Measurements from ENCODE around the gene BHMT2.

Gene BHMT2

GRCh38 chr5:79036769-79037168, 32.8 kb upstream of the BHMT2 start:
- no peaks in the 10 kb centered on the region for H4K20me1 ChIP-seq (ENCODE audit: control insufficient read depth, insufficient read depth, low read depth, low read length)
- H3K9me3 ChIP-seq (ENCODE audit: control insufficient read depth, insufficient read depth, low read length) = no peaks in the 10 kb centered on the region
- no peak overlapping the region for H3K27ac ChIP-seq (ENCODE audit: low read depth, low read length)
- H3F3A ChIP-seq (ENCODE audit: control insufficient read depth, insufficient read depth) = no peaks in the 10 kb centered on the region
- H3K79me2 ChIP-seq (ENCODE audit: control insufficient read depth, low read length) = no peaks in the 10 kb centered on the region
- H3K4me3 ChIP-seq (ENCODE audit: low read length) = no peak overlapping the region
- TF ChIP-seq, protein P1, sequence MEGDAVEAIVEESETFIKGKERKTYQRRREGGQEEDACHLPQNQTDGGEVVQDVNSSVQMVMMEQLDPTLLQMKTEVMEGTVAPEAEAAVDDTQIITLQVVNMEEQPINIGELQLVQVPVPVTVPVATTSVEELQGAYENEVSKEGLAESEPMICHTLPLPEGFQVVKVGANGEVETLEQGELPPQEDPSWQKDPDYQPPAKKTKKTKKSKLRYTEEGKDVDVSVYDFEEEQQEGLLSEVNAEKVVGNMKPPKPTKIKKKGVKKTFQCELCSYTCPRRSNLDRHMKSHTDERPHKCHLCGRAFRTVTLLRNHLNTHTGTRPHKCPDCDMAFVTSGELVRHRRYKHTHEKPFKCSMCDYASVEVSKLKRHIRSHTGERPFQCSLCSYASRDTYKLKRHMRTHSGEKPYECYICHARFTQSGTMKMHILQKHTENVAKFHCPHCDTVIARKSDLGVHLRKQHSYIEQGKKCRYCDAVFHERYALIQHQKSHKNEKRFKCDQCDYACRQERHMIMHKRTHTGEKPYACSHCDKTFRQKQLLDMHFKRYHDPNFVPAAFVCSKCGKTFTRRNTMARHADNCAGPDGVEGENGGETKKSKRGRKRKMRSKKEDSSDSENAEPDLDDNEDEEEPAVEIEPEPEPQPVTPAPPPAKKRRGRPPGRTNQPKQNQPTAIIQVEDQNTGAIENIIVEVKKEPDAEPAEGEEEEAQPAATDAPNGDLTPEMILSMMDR (IDR thresholded peaks at IDR 0.05; ENCODE audit: low read depth, low read length, poor library complexity, severe bottlenecking) = no peak
- TF ChIP-seq EZH2phosphoT487 (IDR thresholded peaks at IDR 0.05; ENCODE audit: borderline replicate concordance, low read length) = no peak
- no peaks in the 10 kb centered on the region for H3K9me2 ChIP-seq (replicated peaks; ENCODE audit: control insufficient read depth, low read length)
- no peak overlapping the region for H3K4me2 ChIP-seq (ENCODE audit: low read length)
- H3K36me3 ChIP-seq (ENCODE audit: control insufficient read depth, low read length) = no peaks in the 10 kb centered on the region
- no peaks in the 10 kb centered on the region for H3K27me3 ChIP-seq (ENCODE audit: control insufficient read depth, low read length)
- no peaks in the 10 kb centered on the region for H3K4me1 ChIP-seq (ENCODE audit: control insufficient read depth, low read length)

GRCh38 chr5:79042188-79042587, 27.4 kb upstream of the BHMT2 start:
- Histone ChIP-seq H3K9me3 (ENCODE audit: control insufficient read depth, insufficient read depth, low read length) (no peaks in the 10 kb centered on the region), H3K4me2 (ENCODE audit: low read length) (no peak overlapping the region), H4K20me1 (ENCODE audit: control insufficient read depth, insufficient read depth, low read depth, low read length) (no peaks in the 10 kb centered on the region), H3K36me3 (ENCODE audit: control insufficient read depth, low read length) (no peaks in the 10 kb centered on the region), H3K79me2 (ENCODE audit: control insufficient read depth, low read length) (no peaks in the 10 kb centered on the region), H3K4me3 (ENCODE audit: low read length) (no peak overlapping the region), H3K4me1 (ENCODE audit: control insufficient read depth, low read length) (no peaks in the 10 kb centered on the region), H3K27ac (ENCODE audit: low read depth, low read length) (no peak overlapping the region), H3K27me3 (ENCODE audit: control insufficient read depth, low read length) (peaks cover 6% of the 10 kb centered on the region), H3K9me2 (replicated peaks; ENCODE audit: control insufficient read depth, low read length) (no peaks in the 10 kb centered on the region), H3F3A (ENCODE audit: control insufficient read depth, insufficient read depth) (no peaks in the 10 kb centered on the region)
- no peak for TF ChIP-seq EZH2phosphoT487 (IDR thresholded peaks at IDR 0.05; ENCODE audit: borderline replicate concordance, low read length)
- TF ChIP-seq, protein P1 (IDR thresholded peaks at IDR 0.05; ENCODE audit: low read depth, low read length, poor library complexity, severe bottlenecking) = no peak

- Histone ChIP-seq H3K4me1 (ENCODE audit: control insufficient read depth, low read length) (no peaks in the 10 kb centered on the region), H3K36me3 (ENCODE audit: control insufficient read depth, low read length) (no peaks in the 10 kb centered on the region), H3K27me3 (ENCODE audit: control insufficient read depth, low read length) (peaks cover 9% of the 10 kb centered on the region), H3K4me2 (ENCODE audit: low read length) (no peak overlapping the region), H3K9me3 (ENCODE audit: control insufficient read depth, insufficient read depth, low read length) (no peaks in the 10 kb centered on the region), H3K27ac (ENCODE audit: low read depth, low read length) (no peak overlapping the region), H4K20me1 (ENCODE audit: control insufficient read depth, insufficient read depth, low read depth, low read length) (no peaks in the 10 kb centered on the region), H3K79me2 (ENCODE audit: control insufficient read depth, low read length) (no peaks in the 10 kb centered on the region), H3F3A (ENCODE audit: control insufficient read depth, insufficient read depth) (no peaks in the 10 kb centered on the region), H3K4me3 (ENCODE audit: low read length) (no peak overlapping the region), H3K9me2 (replicated peaks; ENCODE audit: control insufficient read depth, low read length) (no peaks in the 10 kb centered on the region)
- no peak for TF ChIP-seq EZH2phosphoT487 (IDR thresholded peaks at IDR 0.05; ENCODE audit: borderline replicate concordance, low read length)
- TF ChIP-seq, protein P1 (IDR thresholded peaks at IDR 0.05; ENCODE audit: low read depth, low read length, poor library complexity, severe bottlenecking) = no peak
Measured at GRCh38 chr5:79047199-79047598, 22.4 kb upstream of the BHMT2 start.

DNA sequence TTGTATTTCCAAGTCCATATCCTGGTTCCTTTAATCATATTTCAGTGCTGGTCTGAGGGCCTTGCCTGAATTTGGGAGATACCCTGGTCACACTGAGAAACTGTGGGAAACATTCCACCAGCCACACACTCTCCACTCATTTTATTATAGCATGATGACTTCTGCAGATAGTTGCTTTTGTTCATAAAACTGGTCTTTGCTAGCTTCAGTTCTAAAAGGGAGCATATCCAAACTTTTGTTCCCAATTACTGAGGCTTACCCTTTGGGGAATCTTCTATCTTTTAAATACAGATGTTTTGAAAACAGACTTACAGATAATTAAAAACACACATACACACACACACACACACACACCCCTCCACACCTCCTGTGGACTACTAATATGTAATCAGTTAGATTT, 21.1 kb upstream of the BHMT2 start:
- Histone ChIP-seq H3F3A (ENCODE audit: control insufficient read depth, insufficient read depth) (no peaks in the 10 kb centered on the region), H3K4me2 (ENCODE audit: low read length) (no peak overlapping the region), H3K4me1 (ENCODE audit: control insufficient read depth, low read length) (no peaks in the 10 kb centered on the region), H3K4me3 (ENCODE audit: low read length) (no peak overlapping the region), H3K27ac (ENCODE audit: low read depth, low read length) (no peak overlapping the region), H4K20me1 (ENCODE audit: control insufficient read depth, insufficient read depth, low read depth, low read length) (no peaks in the 10 kb centered on the region), H3K36me3 (ENCODE audit: control insufficient read depth, low read length) (no peaks in the 10 kb centered on the region), H3K79me2 (ENCODE audit: control insufficient read depth, low read length) (no peaks in the 10 kb centered on the region), H3K9me3 (ENCODE audit: control insufficient read depth, insufficient read depth, low read length) (no peaks in the 10 kb centered on the region), H3K9me2 (replicated peaks; ENCODE audit: control insufficient read depth, low read length) (no peaks in the 10 kb centered on the region), H3K27me3 (ENCODE audit: control insufficient read depth, low read length) (peaks cover 9% of the 10 kb centered on the region)
- TF ChIP-seq, protein P1 (IDR thresholded peaks at IDR 0.05; ENCODE audit: low read depth, low read length, poor library complexity, severe bottlenecking) = no peak
